OCI-LY7 (cell line): ENCODE measurements around the gene BICD2. TPM values are rescaled to one million over a fixed set of nuclear protein-coding genes. Genes with fewer than 3 reads are reported as not detected.

ENCODE experiments used
- BruUV-seq: library from RNA; stranded (reverse); fragments of 400-500 nt; replicated peaks from 2 replicates; lab custom pipeline; 2021; lab: Mats Ljungman, UMichigan
- CTCF ChIA-PET: fragments of 300-600 bp; sonication (Branson Sonifier 250); formaldehyde crosslinking; loops from one replicate; lab custom pipeline; 2022; ENCODE audit warnings: antibody characterized with exemption; ENCODE audit not compliant: unreplicated experiment; lab: Charles Lee
- POLR2A ChIA-PET: fragments of 300-600 bp; sonication (Branson Sonifier 250); formaldehyde crosslinking; loops from one replicate; lab custom pipeline; 2022; ENCODE audit warnings: antibody characterized with exemption; lab: Charles Lee
- DNase-seq: peaks from one replicate; pipeline ENCODE4 v3.0.0-alpha.2; 2015; ENCODE audit warnings: low spot score
- H2AFZ ChIP-seq: fragments of 200-600 bp; sonication (generic), shearing (Covaris generic); 2 replicates; pipeline ENCODE4 v1.6.1; 2014; ENCODE audit warnings: mild to moderate bottlenecking, antibody characterized with exemption, low read length, moderate library complexity
- H3K27ac ChIP-seq: fragments of 200-600 bp; sonication (generic); 2 replicates; pipeline ENCODE4 v1.5.1; 2014; ENCODE audit warnings: mixed run types, low read depth, mild to moderate bottlenecking, moderate library complexity, low read length, inconsistent platforms; ENCODE audit not compliant: poor library complexity, severe bottlenecking
- H3K36me3 ChIP-seq: fragments of 200-600 bp; sonication (generic); 2 replicates; pipeline ENCODE4 v1.6.1; 2014; ENCODE audit warnings: mild to moderate bottlenecking, antibody characterized with exemption, low read length, moderate library complexity, mixed read lengths; ENCODE audit not compliant: insufficient read depth
- H3K4me1 ChIP-seq: fragments of 200-600 bp; sonication (generic); 2 replicates; pipeline ENCODE4 v1.5.1; 2014; ENCODE audit warnings: mild to moderate bottlenecking, low read length; ENCODE audit not compliant: insufficient read depth, poor library complexity, severe bottlenecking
- H3K4me2 ChIP-seq: fragments of 200-600 bp; sonication (generic); 2 replicates; pipeline ENCODE4 v1.6.1; 2014; ENCODE audit warnings: mild to moderate bottlenecking, low read length
- H3K4me3 ChIP-seq: fragments of 200-600 bp; sonication (generic); 2 replicates; pipeline ENCODE4 v1.5.1; 2014; ENCODE audit warnings: mild to moderate bottlenecking, low read depth, low read length; ENCODE audit not compliant: poor library complexity, severe bottlenecking
- H3K79me2 ChIP-seq: fragments of 200-600 bp; sonication (generic); 2 replicates; pipeline ENCODE4 v1.6.1; 2016; ENCODE audit warnings: low read depth, mild to moderate bottlenecking, low read length, moderate library complexity, mixed read lengths; ENCODE audit not compliant: insufficient read depth
- H3K9me2 ChIP-seq: fragments of 200-600 bp; sonication (generic); 2 replicates; pipeline ENCODE4 v1.6.1; 2016; ENCODE audit warnings: mild to moderate bottlenecking, low read length, mixed read lengths; ENCODE audit not compliant: insufficient read depth
- H3K9me3 ChIP-seq: fragments of 200-600 bp; sonication (generic); 2 replicates; pipeline ENCODE4 v1.6.1; 2014; ENCODE audit warnings: mild to moderate bottlenecking, mixed run types, low read length, mixed read lengths
- H4K20me1 ChIP-seq: fragments of 200-600 bp; sonication (generic); 2 replicates; pipeline ENCODE4 v1.6.1; 2014; ENCODE audit warnings: mild to moderate bottlenecking, antibody characterized with exemption, low read length, moderate library complexity, mixed read lengths; ENCODE audit not compliant: insufficient read depth
- CTCF ChIP-seq: fragments of 200-600 bp; sonication (generic); conservative IDR thresholded peaks from 2 replicates; pipeline ENCODE4 v1.5.1; 2014; ENCODE audit warnings: mild to moderate bottlenecking, antibody characterized with exemption, low read length, moderate library complexity, mixed read lengths
- EZH2phosphoT487 ChIP-seq: fragments of 200-600 bp; sonication (generic); IDR thresholded peaks from 2 replicates; pipeline ENCODE4 v1.6.1; 2018; ENCODE audit warnings: low read depth, borderline replicate concordance, mild to moderate bottlenecking, mixed run types, antibody characterized with exemption, low read length, moderate library complexity, mixed read lengths
- intact Hi-C: fragments of 100-400 bp; cut with micrococcal nuclease; formaldehyde crosslinking; loops from one replicate; pipeline ENCODE4 v1.10.0; 2022; ENCODE audit not compliant: unreplicated experiment
- total RNA-seq, 2 experiments: library from RNA; depleted of rRNA in 1 of 2; stranded (reverse); fragments of >200 nt in 1 of 2; shearing (Covaris generic) in 1 of 2; gene quantifications; 2 replicates each; pipeline ENCODE4 v1.2.3, GENCODE V29; 2014 to 2022

BICD2 gene
- total RNA-seq, 2 experiments from 2014 or later: 46.5 to 71.0 TPM

GRCh38 chr9:92774274-92774673 lies 9.6 kb upstream of the BICD2 start:
- Histone ChIP-seq H3K4me3 (no peak overlapping the region), H3K36me3 (no peaks in the 10 kb centered on the region), H3K79me2 (no peaks in the 10 kb centered on the region), H3K4me2 (no peak overlapping the region), H2AFZ (no peak overlapping the region), H3K4me1 (peaks cover 15% of the 10 kb centered on the region), H3K9me3 (peaks cover 6% of the 10 kb centered on the region; the same call in 1 of the 2 replicates), H3K27ac (no peak overlapping the region), H3K9me2 (no peaks in the 10 kb centered on the region), H4K20me1 (no peaks in the 10 kb centered on the region)
- ChIA-PET POLR2A (no interaction called here), CTCF (no interaction called here)
- intact Hi-C loops: no loop called here
- no peak for DNase-seq
- TF ChIP-seq CTCF (no peak), EZH2phosphoT487 (no peak)
- BruUV-seq: no TSS peak

GRCh38 chr9:92773810-92774209 lies 9.2 kb upstream of the BICD2 start:
- no peaks in the 10 kb centered on the region for H3K9me2 ChIP-seq
- no peaks in the 10 kb centered on the region for H3K79me2 ChIP-seq
- peaks cover 2% of the 10 kb centered on the region; the same call in 1 of the 2 replicates for H3K9me3 ChIP-seq
- no peak overlapping the region for H3K4me2 ChIP-seq
- no peaks in the 10 kb centered on the region for H3K36me3 ChIP-seq
- H3K4me1 ChIP-seq: peaks cover 15% of the 10 kb centered on the region
- DNase-seq: no peak
- intact Hi-C loops: no loop called here
- no peaks in the 10 kb centered on the region for H4K20me1 ChIP-seq
- H2AFZ ChIP-seq: no peak overlapping the region
- ChIA-PET POLR2A (no interaction called here), CTCF (no interaction called here)
- TF ChIP-seq EZH2phosphoT487: no peak
- no peak for TF ChIP-seq CTCF
- BruUV-seq: no TSS peak
- H3K4me3 ChIP-seq: no peak overlapping the region
- no peak overlapping the region for H3K27ac ChIP-seq

GRCh38 chr9:92771309-92771708 lies 6.7 kb upstream of the BICD2 start:
- no TSS peak for BruUV-seq
- no peak overlapping the region for H2AFZ ChIP-seq

More at GRCh38 chr9:92771309-92771708, 6.7 kb upstream of the BICD2 start:
- no peak overlapping the region for H3K4me3 ChIP-seq
- H3K36me3 ChIP-seq: no peaks in the 10 kb centered on the region
- ChIA-PET POLR2A (no interaction called here), CTCF (interaction anchor here (1.4 to 1.5 kb wide), 2 partner anchors 18 to 54 kb away, joined by 5 to 8 read pairs; no protein-coding TSS in a partner anchor)
- no peak for DNase-seq
- H4K20me1 ChIP-seq: no peaks in the 10 kb centered on the region
- no peaks in the 10 kb centered on the region for H3K79me2 ChIP-seq
- TF ChIP-seq EZH2phosphoT487 (no peak), CTCF (no peak)
- peaks cover 15% of the 10 kb centered on the region for H3K4me1 ChIP-seq
- no peaks in the 10 kb centered on the region for H3K9me3 ChIP-seq
- H3K4me2 ChIP-seq: no peak overlapping the region
- H3K27ac ChIP-seq: no peak overlapping the region
- H3K9me2 ChIP-seq: no peaks in the 10 kb centered on the region
- intact Hi-C loops: no loop called here
